NOMO-1 (cell line): ENCODE results near the gene DKK3.

Experiments
- DNase-seq, 2 experiments: peaks; one replicate each; lab custom pipeline; 2025; ENCODE audit not compliant: unreplicated experiment in 2 of 2; lab: John Stamatoyannopoulos, UW

DKK3 gene

DNA sequence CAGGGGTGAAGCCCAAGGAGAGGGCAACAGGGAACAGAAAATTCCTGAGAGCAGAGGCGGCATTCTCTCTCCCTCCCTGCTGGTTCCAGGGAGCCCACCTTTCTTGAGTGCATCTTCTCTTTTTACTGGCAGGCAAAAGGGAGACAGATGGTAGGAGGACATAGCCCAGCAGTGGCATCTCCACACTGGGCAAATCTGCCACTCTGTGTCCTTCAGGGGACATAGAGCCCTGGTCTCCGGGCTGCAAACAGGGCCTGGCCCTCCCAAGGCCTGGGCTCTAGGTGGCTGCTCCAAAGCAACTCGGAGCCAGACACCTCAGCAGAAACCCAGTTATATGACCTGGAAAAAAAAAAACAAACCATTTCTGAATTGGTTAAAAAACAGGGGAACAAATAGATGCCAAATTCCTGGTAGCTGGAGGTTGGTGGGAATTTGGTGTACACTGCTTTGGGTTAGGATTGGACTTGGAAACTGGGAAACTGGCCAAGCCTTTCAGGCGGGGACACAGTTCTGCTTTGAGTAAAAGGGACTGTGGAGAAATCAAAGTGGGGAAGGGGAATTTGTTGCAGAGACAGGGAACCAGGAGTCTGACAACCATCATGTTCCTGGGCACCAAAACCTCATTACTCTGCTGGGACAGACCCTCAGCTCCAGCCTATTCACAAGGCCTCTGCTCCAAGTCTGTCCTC is 23.6 kb upstream of the DKK3 start:
- no peak for DNase-seq

DNA sequence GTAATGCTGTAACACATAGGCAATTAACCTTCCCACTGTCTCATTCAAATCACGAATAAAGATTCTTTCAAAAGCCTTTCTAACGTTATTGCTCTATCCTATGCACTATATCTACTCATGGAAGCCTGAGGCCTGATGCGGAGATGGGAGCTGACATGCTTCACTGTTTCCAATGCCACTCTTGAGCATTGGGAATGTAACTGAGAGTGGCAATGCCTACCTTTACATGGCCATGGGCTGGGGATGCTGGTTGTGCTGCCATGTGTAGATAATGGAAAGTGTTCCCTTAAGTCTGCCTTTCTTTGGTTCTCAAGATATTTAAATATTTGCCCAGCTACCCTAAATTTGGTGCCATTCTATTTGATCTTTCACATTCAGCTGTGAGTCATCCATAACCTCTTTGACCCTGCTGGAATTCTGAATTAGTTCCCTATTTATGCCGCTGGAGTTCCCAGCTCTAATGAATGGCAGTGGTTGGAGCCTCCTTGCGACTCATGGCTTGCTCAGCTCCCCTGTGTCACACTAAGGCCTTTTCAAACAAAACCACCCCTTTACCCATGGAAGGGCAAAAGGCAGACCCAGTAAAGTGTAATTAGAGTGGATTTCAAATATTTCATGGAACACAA is 21.4 kb upstream of the DKK3 start:
- no peak for DNase-seq

DNA sequence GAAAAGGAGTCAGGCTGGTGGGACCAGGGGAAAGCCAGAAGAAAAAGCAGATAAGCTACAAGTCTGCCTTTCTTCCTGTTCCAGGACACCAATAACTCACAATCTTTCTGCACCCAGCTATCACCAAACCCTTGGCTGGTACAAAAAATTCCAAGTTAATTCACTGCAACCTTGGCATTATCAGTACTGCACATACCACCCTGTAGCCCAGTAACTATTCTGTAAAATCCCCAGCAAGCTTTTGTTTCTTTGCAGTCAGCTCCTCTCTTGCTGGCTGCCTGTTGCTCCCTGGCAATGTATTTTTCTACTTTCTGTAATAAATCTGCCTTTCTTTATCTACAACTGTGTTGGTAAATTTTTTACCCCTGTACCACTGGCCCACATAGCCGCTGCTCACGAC is 20.7 kb upstream of the DKK3 start:
- no peak for DNase-seq

DNA sequence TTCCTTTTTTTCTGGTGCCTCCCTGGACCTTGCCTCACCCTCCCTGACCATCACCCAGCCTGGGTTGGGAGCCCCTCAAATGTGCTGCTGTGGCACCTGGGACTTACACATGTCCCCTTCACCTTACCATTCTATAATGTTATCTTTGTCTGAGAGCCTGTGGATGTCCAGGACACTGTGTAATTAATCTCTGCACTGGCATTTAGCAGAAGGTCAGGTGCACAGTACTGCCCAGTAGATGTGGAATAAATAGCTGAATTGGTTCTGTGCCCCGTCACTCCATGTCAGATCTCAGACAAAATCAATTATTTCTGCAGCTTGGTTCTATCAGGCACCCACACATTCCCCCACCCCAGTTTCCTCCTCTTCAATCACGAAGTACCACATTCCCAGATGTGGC is 19.9 kb upstream of the DKK3 start:
- DNase-seq = no peak

DNA sequence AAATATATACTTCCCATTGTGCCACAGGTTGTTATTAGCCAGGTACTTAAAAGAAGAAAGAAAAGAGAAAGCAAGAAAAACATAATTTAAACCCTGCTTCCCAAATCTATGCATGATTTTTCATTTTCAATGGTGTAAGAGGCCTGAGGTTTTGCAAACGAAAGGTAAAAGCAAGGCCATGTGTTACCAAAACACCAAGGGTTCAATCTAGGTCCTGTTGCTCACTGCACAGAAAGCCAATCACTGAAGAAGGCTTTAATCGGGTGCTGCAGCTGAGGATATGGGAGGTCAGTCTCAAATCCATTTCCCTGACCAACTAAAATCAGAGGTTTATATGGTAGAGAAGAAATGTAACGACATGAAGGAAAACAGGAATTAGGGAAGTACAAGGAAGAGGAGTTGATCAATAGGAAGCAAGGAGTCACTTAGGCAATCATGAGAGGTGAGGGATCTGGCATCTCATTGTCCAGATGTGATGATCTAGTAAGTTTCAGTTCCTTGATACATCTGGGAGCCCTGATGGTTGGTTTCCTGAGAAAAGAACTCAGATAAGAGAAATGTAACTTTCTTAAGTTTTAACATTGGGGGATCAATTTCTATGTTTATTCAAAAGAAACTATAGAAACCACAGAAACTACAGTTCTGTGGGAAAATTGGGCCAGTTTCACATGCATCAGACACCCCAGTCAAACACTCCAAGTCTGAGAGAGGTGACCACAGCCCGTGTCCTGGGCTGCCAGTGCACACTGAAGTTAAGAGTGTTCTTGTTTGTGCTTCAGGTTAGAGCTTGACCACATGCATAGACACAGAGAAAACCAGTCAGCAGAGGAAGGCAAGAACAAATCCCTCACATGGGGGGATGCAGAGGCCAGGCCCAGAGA is 18.1 kb upstream of the DKK3 start:
- peak in 1 of 2 experiments; percentile 12 for DNase-seq

DNA sequence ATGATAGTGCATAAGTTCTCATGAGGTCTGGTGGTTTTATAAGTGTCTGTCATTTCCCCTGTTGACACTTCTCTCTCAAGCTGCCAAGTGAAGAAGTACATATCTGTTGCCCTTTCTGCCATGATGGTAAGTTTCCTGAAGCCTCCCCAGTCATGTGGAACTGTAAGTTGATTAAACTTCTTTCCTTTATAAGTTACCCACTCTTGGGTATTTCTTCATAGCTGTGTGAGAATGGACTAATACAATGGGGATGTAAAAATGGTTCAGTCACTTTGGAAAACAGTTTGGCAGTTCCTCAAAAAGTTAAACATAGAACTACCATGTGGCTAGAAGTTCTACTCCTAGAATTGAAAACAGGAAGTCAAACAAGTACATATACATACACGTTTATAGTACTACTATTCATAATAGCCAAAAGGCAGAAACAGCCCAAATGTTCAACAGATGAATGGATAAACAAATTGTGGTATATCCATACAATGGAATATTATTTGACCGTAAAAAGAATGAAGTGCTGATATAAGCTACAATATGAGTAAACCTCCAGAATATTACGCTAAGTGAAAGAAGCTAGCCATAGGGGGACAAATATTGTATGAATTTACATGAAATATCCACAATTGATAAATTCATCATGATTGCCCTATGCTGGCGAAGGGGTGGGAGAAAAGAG is 16.0 kb upstream of the DKK3 start:
- peak in 1 of 2 experiments; percentile 23 for DNase-seq

DNA sequence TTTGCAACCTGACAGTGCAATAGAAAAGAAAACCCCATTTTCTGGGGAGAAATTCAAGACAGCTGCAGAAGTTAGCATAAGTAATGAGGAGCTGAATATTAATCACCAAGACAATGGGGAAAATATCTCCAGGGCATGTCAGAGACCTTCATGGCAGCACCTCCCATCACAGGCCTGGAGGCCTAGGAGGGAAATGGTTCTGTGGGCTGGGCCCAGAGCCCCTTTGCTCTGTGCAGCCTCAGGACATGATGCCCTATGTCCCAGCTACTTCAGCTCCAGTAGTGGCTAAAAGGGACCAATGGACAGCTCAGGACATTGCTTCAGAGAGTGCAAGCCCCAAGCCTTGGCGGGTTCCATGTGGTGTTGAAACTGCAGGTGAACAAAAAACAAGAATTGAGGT is 14.6 kb upstream of the DKK3 start:
- DNase-seq = no peak

DNA sequence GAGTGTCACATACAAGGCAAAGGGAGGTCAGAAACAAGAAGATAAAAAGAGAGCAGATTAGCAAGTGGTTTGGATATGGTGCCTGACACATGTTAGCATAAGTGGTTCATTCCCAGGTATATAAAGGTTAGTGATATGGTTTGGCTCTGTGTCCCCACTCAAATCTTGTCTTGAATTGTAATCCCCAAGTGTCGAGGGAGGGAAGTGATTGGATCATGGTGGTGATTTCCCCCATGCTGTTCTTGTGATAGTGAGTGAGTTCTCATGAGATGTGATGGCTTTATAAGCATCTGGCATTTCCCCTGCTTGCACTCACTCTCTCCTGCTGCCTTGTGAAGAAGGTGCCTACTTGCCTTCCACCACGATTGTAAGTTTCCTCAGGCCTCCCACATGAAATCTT is 12.1 kb upstream of the DKK3 start:
- no peak for DNase-seq

DNA sequence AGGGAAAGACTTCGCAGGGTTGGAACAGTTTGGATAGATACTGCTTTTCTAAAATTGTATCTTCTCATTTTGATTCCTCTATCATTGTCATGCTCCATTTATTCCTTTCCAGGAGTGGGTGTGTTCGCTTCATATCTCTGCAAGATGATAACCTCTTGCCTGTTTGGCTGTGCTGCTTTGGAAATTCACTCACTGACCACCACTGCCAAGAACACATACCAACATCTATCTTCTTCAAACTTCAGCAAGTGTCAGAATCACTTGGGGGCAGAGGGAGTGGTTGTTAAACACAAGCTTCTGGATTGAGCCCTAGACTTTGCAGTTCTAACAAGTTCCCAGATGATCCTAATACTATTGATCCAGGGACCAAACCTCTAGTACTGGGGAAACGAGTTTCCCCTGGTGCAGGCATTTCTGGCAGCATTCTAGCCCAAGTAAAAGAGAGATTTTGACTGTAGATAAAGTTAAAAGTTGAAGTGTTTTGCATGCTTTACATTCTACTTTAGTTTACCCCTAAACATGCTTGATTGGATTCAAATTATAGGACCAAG is 11.5 kb upstream of the DKK3 start:
- no peak for DNase-seq

DNA sequence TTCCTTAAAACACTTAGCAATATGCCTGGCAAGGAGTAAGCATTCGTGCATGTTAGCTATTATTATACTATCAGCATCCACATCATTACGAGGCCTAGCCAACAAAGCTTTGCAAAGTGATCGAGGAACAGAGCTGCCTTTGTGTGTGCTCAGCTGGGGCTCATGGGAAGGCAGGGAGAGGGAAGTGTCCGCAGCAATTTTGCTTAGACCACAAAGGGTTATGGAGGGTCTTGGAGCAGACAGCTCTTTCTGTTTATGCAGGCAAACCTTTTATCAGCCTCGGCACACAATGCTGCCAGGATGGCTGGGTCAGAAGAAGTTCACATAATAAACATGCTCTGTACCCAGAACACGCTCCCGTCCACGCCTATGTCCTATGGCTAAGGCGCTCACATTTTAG is 10.9 kb upstream of the DKK3 start:
- DNase-seq = no peak

DNA sequence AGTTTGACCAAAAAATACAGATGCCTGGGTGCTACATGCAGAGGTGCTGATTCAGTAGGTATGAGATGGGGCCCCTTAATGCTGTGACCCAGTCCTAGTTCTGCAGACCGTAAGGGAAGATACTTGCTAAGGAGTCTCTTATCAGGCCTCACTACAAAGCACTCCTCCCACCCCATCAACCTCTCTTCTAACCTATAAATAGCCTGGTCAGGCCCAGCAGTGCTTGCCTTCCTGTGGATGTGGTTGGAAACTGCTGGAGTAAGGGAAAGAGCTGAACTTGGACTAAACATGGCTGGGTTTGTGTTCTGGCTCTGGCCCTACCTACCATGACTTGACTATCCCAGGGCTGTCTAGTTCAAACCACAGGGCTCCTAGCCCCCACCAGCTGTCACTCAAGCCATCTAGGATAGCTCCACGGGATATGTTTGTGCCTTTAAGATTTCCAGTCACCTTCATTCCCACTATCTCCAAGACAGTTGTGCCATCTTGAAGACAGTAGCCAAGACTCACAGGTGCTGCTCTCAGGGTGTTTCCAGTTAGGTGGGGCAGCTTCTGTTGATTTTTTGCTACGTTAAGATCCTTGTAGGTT is 9.5 kb upstream of the DKK3 start:
- DNase-seq = no peak

DNA sequence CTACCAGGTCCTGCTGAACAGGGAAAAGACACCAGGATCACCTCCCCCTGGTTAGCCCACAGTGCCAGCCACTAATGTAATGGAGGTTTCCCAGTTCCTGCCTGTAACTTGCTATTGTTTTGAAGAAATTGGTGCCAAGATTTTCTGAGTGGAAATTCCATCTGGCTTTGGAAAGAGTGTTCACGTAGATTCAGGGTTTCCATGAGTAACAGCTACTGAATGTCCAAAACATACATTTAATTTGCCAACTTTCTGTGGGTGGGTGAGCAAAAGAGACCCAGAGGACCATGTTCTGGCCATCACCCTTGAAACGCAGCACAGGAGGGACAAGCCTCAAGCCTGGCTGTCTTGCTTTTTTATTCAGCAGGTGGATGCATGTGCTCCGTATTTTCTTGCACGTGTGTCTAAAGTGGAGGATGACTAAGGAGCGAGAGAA is 8.8 kb upstream of the DKK3 start:
- DNase-seq = no peak

DNA sequence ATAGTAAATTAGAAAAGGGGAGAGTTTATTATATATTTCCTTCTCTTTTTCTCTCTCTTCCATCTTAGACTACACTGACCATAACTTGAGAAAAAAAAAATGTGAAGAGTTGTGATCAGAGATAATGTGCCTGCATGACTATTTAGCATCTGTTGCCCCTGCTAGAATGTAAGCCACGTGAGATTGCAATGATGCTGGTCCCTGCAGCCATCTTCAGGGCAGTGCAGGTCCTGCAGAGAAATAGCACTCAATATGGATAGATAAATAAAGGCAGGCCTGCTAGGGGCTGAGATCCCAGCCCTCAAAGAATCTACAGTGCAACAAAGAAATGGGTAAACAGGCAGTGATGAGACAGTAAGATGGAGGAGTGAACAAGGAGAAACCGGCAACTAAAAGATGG is 7.8 kb upstream of the DKK3 start:
- no peak for DNase-seq

DNA sequence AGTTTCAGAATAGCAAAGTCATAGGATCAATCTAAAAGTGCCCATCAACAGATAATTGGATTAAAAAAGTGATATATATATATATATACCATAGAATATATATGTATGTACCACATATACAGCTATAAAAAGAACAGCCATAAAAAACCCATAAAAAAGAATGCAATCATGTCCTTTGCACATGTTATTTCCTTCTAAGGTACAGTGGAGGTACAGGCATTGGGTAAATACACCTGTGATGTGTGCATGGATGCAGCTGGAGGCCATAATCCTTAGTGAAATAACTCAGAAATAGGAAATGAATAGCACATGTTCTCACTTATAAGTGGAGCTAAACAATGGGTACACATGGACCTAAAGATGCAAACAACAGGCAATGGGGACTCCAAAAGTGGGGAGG is 7.1 kb upstream of the DKK3 start:
- no peak for DNase-seq

DNA sequence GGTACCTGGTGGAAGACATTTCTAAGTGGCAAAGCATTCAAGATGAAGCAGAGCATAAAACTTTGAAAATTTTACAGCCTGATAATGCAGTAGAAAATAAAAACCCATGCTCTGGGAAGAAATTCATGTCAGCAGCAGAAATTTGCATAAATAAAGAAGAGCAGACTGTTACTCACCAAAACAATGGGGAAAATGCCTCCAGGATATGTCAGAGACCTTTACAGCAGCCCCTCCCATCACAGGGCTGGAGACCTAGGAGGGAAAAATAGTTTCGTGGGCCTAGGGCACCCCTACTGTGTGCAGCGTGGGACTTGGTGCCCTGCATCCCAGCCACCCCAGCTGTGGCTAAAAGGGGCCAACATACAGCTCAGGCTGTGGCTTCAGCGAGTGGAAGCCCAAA is 5.4 kb upstream of the DKK3 start:
- DNase-seq = no peak

DNA sequence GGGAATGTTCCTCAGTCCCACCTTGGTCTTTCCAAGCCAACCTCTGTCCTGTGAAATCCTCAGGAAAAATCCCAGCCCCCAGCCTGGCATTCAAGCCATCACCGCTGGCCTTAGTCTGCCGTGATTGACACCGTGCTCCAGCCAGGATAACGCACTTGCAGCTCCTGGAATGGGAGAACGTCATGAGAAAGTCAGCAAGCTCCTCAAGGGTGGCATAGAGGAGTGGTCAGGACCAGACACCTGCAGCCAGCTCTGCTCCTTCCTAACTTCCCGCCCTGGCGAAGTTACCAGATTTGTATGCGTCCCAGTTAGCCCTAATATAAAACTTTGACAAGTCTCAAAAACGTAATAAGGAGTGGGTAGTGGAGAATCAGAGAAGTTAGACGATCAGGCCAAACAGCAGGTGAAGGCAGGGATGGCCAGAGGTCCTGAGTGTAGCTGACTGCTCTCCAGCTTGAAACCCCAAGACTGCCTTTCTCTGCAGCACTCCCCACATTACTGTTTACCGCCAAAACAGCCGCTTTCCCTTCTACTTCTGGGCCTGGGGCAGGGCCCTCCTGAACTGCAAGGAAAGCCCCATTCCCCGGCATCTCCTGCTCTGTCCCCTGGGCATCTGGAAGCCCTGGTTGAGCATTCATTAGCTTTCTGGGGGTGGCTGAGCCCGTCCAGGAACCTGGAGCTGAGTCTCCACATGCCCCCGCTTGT is 1.3 kb upstream of the DKK3 start:
- no peak for DNase-seq

DNA sequence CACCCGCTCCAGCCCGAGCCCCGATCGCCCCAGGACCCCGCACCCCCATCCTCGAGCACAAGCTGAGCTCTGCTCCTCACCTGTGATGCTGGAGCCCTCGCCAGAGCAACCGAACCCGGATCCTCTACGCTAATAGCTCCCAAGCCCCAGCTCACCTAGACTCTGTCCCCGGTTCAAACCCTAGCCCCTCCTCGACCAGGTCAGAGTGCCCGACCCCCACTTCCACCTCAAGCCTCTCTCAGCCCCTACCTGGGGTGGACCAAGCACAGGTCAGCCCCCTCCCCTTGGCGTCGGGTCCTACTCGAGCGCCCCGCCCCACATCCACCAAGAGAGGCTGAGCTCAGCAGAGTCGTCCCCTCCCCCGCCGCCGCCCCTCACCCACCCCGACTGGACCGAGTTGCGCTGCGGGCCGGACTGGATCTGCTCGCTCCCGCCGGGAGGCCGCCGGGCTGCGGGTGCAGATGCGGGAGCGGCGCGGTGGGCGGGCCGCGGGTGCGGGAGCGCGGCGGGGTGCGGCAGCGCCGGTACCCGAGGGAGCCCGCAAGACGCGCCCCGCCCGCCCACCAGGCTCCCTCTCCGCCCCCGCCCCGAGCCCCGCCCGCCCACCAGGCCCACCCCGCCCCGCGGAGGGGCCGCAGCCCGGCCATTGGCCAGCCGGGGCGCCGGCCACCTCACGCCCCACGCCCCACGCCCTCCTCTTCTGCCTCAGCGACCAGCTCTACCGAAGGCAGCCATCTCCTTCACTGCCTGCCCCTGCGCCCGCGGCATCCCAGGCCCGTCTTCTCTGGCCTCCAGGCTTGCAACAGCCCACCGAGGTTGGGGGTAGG is 577 bp upstream of the DKK3 start:
- DNase-seq = no peak

DNA sequence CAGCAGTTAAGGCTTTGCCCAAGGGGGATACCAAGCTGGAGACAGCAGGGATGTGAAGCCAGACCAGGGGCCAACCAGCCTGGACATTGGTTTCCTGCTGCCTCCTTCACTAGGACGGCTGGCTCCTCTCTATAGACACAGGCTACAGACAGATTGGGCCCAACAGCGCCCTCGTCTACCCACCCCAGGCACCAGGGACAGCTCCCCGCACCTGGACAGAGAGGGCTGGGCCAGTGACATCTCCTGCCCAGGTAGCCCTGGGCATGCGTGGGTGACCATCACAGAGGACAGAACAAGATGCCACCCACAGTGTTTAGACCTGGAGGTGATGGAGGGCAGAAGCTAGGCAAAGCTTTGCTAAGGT is 1.2 kb downstream of the DKK3 start:
- no peak for DNase-seq

DNA sequence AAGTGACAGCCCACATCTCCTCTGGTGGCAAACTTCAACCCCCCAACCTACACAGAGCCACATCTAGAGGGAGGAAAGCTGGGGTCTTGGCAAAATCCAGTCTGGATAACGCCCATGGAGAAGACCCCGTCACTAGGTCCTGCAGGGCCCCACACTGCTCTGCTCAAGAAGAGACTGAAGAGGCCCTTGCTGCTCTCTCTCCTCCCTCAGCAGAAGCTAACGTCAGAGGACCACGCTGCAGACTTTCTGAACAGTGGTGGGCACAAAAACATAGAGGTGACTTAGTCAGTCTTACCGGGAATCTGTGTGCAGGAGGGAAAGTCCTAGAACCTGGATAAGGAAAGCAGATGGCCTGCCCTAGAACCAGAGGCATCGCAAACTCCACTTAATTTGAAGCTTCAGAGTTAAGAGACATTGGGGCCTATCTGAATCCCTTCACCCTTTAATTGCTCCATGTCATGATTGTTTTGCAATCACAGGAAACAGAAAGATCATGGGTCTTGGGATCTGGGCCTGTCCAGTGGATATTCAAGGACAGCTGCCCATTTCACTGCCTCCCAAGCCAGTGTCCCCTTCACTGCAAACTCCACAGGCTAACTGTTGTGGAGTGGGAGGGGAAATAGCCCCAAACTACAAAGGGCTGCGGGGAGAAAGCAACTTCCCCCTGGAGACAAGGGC is 1.7 kb downstream of the DKK3 start:
- no peak for DNase-seq
